GM18519 (cell line): Measurements from ENCODE around the gene TCERG1L.

Experiments used
- ATAC-seq: cut with Tn5 transposase; IDR thresholded peaks from one replicate; pipeline ENCODE4 v1.9.1; 2021; ENCODE audit warnings: mild to moderate bottlenecking, moderate library complexity; ENCODE audit not compliant: unreplicated experiment, low FRiP score

The TCERG1L gene

GRCh38 chr10:131231965-131232541, 79.5 kb downstream of the TCERG1L start:
- ATAC-seq: no peak

DNA sequence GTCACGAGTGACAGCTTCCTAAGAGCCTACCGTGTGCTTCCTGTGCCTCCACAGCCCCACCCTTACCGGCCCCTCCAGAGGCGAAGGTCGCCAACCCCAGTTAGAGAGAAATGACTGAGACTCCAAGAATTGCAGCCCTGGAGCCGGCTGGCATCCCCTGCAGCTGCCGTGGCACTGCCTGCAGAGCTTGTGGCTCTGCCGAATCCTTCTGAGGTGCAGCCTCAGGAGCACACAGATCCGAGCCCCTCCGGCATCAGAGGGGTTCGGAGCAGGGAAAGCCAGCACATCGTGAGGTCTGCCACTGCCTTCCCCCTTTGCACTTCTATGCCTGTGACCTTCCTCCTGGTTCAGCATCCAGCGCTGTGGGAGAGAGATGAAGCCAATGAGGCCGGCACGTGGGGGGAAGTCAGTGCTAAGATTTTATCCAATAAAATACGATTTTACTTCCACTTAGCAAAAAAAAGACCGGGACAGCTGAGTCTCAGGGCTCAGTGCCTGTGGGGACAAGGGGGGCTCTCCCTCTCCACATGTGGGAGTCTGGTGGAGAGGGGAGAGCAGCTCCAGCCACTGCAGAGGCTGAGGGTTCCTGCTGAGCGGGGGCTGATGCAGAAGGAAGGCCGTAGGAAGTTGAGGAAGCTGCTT, 80.1 kb downstream of the TCERG1L start:
- ATAC-seq: no peak

- ATAC-seq: no peak
Measured at GRCh38 chr10:131230641-131231322, 80.7 kb downstream of the TCERG1L start.

- ATAC-seq: no peak
Measured at GRCh38 chr10:131230166-131230565, 81.4 kb downstream of the TCERG1L start.

DNA sequence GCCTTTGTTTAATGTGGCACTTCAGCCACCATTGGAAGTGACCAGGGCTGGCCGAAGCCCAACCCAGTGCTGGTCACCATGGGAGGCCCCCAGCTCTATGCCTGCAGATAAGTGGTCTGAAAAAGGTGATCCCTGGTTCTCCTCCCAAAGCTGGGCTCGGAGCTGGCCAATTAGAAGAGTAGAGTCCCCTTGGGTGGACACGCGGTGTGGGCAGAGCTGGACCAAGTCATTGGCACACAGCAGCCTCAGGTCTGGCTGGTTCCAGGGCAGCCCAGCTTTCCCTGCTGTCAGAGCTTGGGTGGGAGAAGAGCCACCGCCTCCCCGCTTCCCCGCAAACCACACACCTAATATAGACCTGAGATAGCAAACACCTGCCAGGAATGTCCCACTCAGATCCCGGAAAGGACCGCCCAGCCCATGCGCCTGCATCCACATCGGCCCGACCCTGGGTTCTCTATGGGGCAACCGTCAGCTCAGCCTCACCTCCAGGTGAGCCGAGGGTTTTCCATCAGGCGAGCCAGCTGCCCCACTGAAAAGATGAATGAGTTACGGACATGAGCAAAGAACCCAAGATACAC, 84.3 kb downstream of the TCERG1L start:
- no peak for ATAC-seq

DNA sequence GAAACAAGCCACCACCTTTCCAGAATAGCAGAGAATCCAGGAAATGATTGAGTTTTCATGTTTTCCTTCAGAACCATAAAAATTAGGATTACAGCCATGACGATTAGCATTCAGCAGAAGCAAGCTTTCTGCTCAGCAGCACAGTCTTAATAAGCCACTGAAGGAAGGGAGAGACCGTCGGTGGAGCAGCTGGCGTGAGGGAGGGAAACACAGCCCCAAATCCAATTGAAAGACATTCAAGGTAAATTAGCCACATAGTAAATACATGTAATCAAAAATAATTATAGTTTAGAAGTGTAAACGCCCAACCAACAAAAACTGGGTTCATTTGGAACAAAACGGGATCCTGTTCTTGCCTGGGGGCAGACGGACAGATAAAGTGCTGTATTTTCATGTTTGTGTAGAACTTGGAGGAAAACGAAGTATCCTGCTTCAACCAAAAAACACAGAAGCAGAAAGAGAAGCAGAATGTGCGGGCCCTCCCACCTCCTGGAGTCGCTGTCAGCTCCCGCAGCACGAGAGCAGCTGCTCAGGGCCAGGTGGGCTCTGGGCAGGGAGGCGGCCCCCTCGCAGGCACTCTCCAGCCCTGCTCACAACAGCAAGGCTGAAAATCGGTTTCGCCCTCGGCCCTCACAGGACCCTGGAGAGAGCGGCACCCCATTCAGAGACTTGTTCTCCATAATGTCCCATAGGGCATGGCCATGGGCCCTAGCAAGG, 84.9 kb downstream of the TCERG1L start:
- ATAC-seq: no peak

GRCh38 chr10:131224106-131224505, 87.4 kb downstream of the TCERG1L start:
- no peak for ATAC-seq

DNA sequence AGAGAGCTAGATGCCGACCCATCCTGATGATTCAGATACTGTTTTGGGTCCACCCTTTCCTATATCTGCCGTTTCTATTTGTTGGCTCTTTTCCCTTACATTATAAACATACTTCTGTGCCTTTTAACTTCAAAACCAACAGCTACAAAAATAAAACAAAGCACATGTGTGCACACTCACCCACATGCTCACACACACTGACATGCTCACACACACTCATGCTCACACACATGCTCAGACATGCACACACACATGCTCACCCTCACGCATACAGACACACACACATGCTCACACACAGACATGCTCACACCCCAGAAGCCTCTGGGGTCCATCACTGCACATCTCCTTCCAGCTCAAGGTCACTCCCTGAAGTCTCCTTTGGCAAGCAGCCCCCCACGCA, 88.1 kb downstream of the TCERG1L start:
- ATAC-seq: no peak

GRCh38 chr10:131222986-131223385, 88.5 kb downstream of the TCERG1L start:
- ATAC-seq: no peak

- no peak for ATAC-seq
Measured at GRCh38 chr10:131221632-131222277, 89.8 kb downstream of the TCERG1L start.

GRCh38 chr10:131220601-131221171, 90.8 kb downstream of the TCERG1L start:
- ATAC-seq: no peak

DNA sequence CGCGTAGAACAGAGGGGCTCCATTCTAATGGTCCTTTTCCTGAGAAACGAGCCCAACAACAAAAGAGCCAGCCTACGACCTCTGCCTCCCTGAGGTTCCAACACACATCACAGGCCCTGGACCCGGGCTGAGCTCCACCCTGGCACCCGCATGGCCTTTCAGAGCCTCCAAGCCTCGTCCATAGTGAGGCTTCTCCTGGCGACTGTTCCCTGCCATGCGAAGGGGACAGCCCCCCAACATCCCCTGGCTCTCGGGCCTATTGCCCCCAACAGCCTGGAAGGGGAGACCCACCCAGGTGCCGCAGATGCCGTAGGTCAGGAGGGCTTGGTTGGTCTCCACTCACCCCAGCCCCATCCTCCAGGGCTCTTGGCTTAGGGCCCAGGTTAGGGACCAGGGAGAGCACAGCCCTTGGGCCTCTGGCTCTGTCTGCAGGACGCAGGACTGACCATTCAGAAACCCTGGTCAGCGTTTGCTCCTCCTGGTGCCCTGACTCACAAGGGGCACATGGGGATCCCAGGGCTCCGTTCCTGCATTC, 91.5 kb downstream of the TCERG1L start:
- ATAC-seq: no peak

DNA sequence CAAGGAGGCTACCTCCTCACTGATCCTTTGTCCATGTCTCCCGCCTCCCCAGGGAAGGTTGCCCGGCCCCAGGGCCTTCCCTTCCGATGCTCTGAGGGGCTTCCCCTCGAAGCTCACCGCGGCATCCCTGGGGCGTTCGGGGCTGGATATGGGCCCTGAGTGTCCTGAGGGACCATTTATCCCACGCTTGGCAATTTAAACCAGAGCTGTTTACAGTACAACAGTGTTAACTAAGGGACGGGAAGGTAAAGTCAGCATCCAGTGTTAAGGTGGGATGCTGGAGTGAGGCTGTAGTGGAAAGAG, 92.0 kb downstream of the TCERG1L start:
- no peak for ATAC-seq

GRCh38 chr10:131218811-131219583, 92.5 kb downstream of the TCERG1L start:
- ATAC-seq: no peak

- ATAC-seq: no peak
Measured at GRCh38 chr10:131216681-131217230, 94.8 kb downstream of the TCERG1L start.

GRCh38 chr10:131215776-131216175, 95.7 kb downstream of the TCERG1L start:
- ATAC-seq: no peak

DNA sequence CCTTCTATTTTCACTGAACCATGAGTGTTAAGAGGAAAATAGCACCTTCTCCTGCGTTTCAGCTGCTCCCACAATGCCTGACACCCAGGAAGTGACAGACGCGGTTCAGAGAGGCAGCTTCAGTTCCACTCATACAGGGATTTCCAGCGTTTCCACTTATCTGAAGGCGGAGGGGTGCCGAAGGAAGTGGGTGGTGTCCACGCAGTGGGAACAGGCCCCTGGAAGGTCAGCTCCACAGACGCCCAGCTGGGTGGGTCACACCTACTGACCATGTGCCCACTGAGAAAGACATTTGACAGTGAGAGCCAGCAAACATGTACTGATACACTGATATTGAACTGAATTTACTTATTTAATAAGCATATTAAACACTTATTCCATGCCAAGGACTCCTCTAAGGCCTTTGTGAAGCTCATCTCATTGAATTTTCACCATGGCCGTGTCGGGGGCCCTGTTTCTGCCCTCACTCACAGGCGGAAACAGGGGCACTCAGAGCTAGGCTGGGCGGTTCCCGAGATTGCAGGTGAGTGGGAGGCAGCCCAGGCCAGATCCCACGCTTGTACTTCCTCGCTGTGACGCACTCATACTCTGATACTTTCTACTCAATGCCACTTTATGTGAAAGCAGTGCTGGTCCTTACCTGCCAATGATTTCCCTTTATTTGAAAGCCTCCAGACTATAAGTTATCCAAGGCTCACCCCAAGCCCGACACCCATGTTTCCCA, 96.8 kb downstream of the TCERG1L start:
- no peak for ATAC-seq

GRCh38 chr10:131213741-131214505, 97.6 kb downstream of the TCERG1L start:
- no peak for ATAC-seq
